Measurements from ENCODE around the gene TRIM72. TPM values are rescaled to one million over a fixed set of nuclear protein-coding genes. Genes with fewer than 3 reads are reported as not detected.
"Not testable (repeated sequence)": the region's sequence is repeated elsewhere in the genome, so short reads cannot be mapped to it uniquely, and the experiment has no call there.

The TRIM72 gene
- total RNA-seq, 2 donors from 2014 or later: 0.08 to 0.17 TPM

- Mint-ChIP-seq H3K4me3 (no peak overlapping the region), H3K27ac (no peak overlapping the region), H3K27me3 (no peaks in the 10 kb centered on the region), H3K4me1 (no peaks in the 10 kb centered on the region), H3K36me3 (ENCODE audit: low read depth) (no peaks in the 10 kb centered on the region)
- DNase-seq (no peak), ATAC-seq (no peak)
- H3K9me3 ChIP-seq (ENCODE audit: control insufficient read depth, low read length, poor library complexity, severe bottlenecking): no peaks in the 10 kb centered on the region
Observed at GRCh38 chr16:31242206-31242605, 28.3 kb downstream of the TRIM72 start.

- peaks cover 5% of the 10 kb centered on the region for H3K27me3 Mint-ChIP-seq
- H3K36me3 Mint-ChIP-seq (ENCODE audit: low read depth): no peaks in the 10 kb centered on the region
- ATAC-seq: peak; percentile 57
- no peaks in the 10 kb centered on the region for H3K9me3 ChIP-seq (ENCODE audit: control insufficient read depth, low read length, poor library complexity, severe bottlenecking)
- no peak overlapping the region for H3K27ac Mint-ChIP-seq
- no peak for DNase-seq
- no peak overlapping the region for H3K4me3 Mint-ChIP-seq
- no peaks in the 10 kb centered on the region for H3K4me1 Mint-ChIP-seq
Observed at GRCh38 chr16:31243734-31244670, 30.1 kb downstream of the TRIM72 start.

- H3K4me1 Mint-ChIP-seq; H3K9me3 ChIP-seq (ENCODE audit: control insufficient read depth, low read length, poor library complexity, severe bottlenecking); H3K27me3 Mint-ChIP-seq; H3K36me3 Mint-ChIP-seq (ENCODE audit: low read depth); ATAC-seq; H3K4me3 Mint-ChIP-seq; DNase-seq; H3K27ac Mint-ChIP-seq: not testable (repeated sequence)
Observed at GRCh38 chr16:31245598-31245997, 31.7 kb downstream of the TRIM72 start.

GRCh38 chr16:31246296-31246695 lies 32.4 kb downstream of the TRIM72 start:
- no peak for DNase-seq
- no peak overlapping the region for H3K4me3 Mint-ChIP-seq
- H3K27ac Mint-ChIP-seq: no peak overlapping the region

GRCh38 chr16:31248344-31248743 lies 34.4 kb downstream of the TRIM72 start:
- H3K9me3 ChIP-seq (ENCODE audit: control insufficient read depth, low read length, poor library complexity, severe bottlenecking): no peaks in the 10 kb centered on the region
- no peak for DNase-seq
- H3K27me3 Mint-ChIP-seq: peaks cover 5% of the 10 kb centered on the region
- no peaks in the 10 kb centered on the region for H3K36me3 Mint-ChIP-seq (ENCODE audit: low read depth)
- peaks cover 6% of the 10 kb centered on the region for H3K4me1 Mint-ChIP-seq
- ATAC-seq: no peak
- no peak overlapping the region for H3K27ac Mint-ChIP-seq
- H3K4me3 Mint-ChIP-seq: no peak overlapping the region

More at GRCh38 chr16:31246296-31246695, 32.4 kb downstream of the TRIM72 start:
- no peaks in the 10 kb centered on the region for H3K4me1 Mint-ChIP-seq
- no peak for ATAC-seq
- no peaks in the 10 kb centered on the region for H3K9me3 ChIP-seq (ENCODE audit: control insufficient read depth, low read length, poor library complexity, severe bottlenecking)
- H3K36me3 Mint-ChIP-seq (ENCODE audit: low read depth): no peaks in the 10 kb centered on the region
- peaks cover 5% of the 10 kb centered on the region for H3K27me3 Mint-ChIP-seq

GRCh38 chr16:31250782-31251384 lies 37.0 kb downstream of the TRIM72 start:
- H3K27ac Mint-ChIP-seq: no peak overlapping the region

GRCh38 chr16:31251435-31251834 lies 37.5 kb downstream of the TRIM72 start:
- Mint-ChIP-seq H3K4me3 (no peak overlapping the region), H3K4me1 (peaks cover 16% of the 10 kb centered on the region), H3K27me3 (peaks cover 5% of the 10 kb centered on the region), H3K27ac (no peak overlapping the region), H3K36me3 (ENCODE audit: low read depth) (no peaks in the 10 kb centered on the region)
- ATAC-seq (no peak), DNase-seq (no peak)
- no peaks in the 10 kb centered on the region for H3K9me3 ChIP-seq (ENCODE audit: control insufficient read depth, low read length, poor library complexity, severe bottlenecking)

More at GRCh38 chr16:31250782-31251384, 37.0 kb downstream of the TRIM72 start:
- DNase-seq (no peak), ATAC-seq (no peak)
- peaks cover 16% of the 10 kb centered on the region for H3K4me1 Mint-ChIP-seq
- H3K4me3 Mint-ChIP-seq: no peak overlapping the region
- H3K27me3 Mint-ChIP-seq: peaks cover 5% of the 10 kb centered on the region
- no peaks in the 10 kb centered on the region for H3K9me3 ChIP-seq (ENCODE audit: control insufficient read depth, low read length, poor library complexity, severe bottlenecking)
- H3K36me3 Mint-ChIP-seq (ENCODE audit: low read depth): no peaks in the 10 kb centered on the region

GRCh38 chr16:31253642-31254045 lies 39.7 kb downstream of the TRIM72 start:
- ATAC-seq: peak; percentile 30
- Mint-ChIP-seq H3K4me3 (no peak overlapping the region), H3K36me3 (ENCODE audit: low read depth) (no peaks in the 10 kb centered on the region), H3K4me1 (peaks cover 16% of the 10 kb centered on the region), H3K27ac (peak overlapping the region; percentile 72), H3K27me3 (no peaks in the 10 kb centered on the region)
- H3K9me3 ChIP-seq (ENCODE audit: control insufficient read depth, low read length, poor library complexity, severe bottlenecking): no peaks in the 10 kb centered on the region
- no peak for DNase-seq

GRCh38 chr16:31256466-31256865 lies 42.5 kb downstream of the TRIM72 start:
- H3K27ac Mint-ChIP-seq: no peak overlapping the region
- DNase-seq (no peak), ATAC-seq (no peak)
- H3K4me1 Mint-ChIP-seq: peaks cover 26% of the 10 kb centered on the region
- H3K27me3 Mint-ChIP-seq: peaks cover 5% of the 10 kb centered on the region
- no peaks in the 10 kb centered on the region for H3K36me3 Mint-ChIP-seq (ENCODE audit: low read depth)
- no peaks in the 10 kb centered on the region for H3K9me3 ChIP-seq (ENCODE audit: control insufficient read depth, low read length, poor library complexity, severe bottlenecking)
- no peak overlapping the region for H3K4me3 Mint-ChIP-seq

GRCh38 chr16:31258366-31258765 lies 44.4 kb downstream of the TRIM72 start:
- Mint-ChIP-seq H3K27me3 (peaks cover 5% of the 10 kb centered on the region), H3K4me1 (peaks cover 32% of the 10 kb centered on the region), H3K27ac (no peak overlapping the region), H3K36me3 (ENCODE audit: low read depth) (peaks cover 2% of the 10 kb centered on the region), H3K4me3 (peak overlapping the region; percentile 9)
- DNase-seq (no peak), ATAC-seq (no peak)
- no peaks in the 10 kb centered on the region for H3K9me3 ChIP-seq (ENCODE audit: control insufficient read depth, low read length, poor library complexity, severe bottlenecking)

- Mint-ChIP-seq H3K4me1 (peaks cover 26% of the 10 kb centered on the region), H3K4me3 (peak overlapping the region; percentile 72), H3K27ac (peak overlapping the region; percentile 77), H3K27me3 (peaks cover 9% of the 10 kb centered on the region), H3K36me3 (ENCODE audit: low read depth) (peaks cover 2% of the 10 kb centered on the region)
- ATAC-seq (no peak), DNase-seq (no peak)
- no peaks in the 10 kb centered on the region for H3K9me3 ChIP-seq (ENCODE audit: control insufficient read depth, low read length, poor library complexity, severe bottlenecking)
Observed at GRCh38 chr16:31260136-31260931, 46.4 kb downstream of the TRIM72 start.

- no peaks in the 10 kb centered on the region for H3K9me3 ChIP-seq (ENCODE audit: control insufficient read depth, low read length, poor library complexity, severe bottlenecking)
- Mint-ChIP-seq H3K27me3 (peaks cover 15% of the 10 kb centered on the region), H3K4me1 (peaks cover 32% of the 10 kb centered on the region), H3K36me3 (ENCODE audit: low read depth) (peaks cover 2% of the 10 kb centered on the region), H3K4me3 (no peak overlapping the region), H3K27ac (peak overlapping the region; percentile 73)
- DNase-seq (no peak), ATAC-seq (no peak)
Observed at GRCh38 chr16:31262084-31262483, 48.2 kb downstream of the TRIM72 start.

Data from T-helper 17 cell (primary cell).